Skeletal muscle tissue (tissue), 4 donors: ENCODE data around the gene MSL1. TPM values are rescaled to one million over a fixed set of nuclear protein-coding genes. Genes with fewer than 3 reads are reported as not detected.
A peak's percentile ranks its signal among the peaks of the same experiment; 100 is the strongest.

Source experiments
- H3K27ac ChIP-seq: one replicate; pipeline ENCODE4 v1.7.0; 2013; ENCODE audit warnings: mild to moderate bottlenecking, low read depth, low read length, inconsistent platforms
- H3K27me3 ChIP-seq, 3 donors: one replicate each; pipeline ENCODE4 v1.7.0; 2013; ENCODE audit warnings: low read length in 3 of 3; ENCODE audit not compliant: control insufficient read depth in 3 of 3, insufficient read depth in 3 of 3
- H3K36me3 ChIP-seq, 3 donors: one replicate each; pipeline ENCODE4 v1.7.0; 2013; ENCODE audit warnings: low read length in 3 of 3; ENCODE audit not compliant: control insufficient read depth in 3 of 3, insufficient read depth in 3 of 3
- H3K4me1 ChIP-seq, 3 donors: one replicate each; pipeline ENCODE4 v1.7.0; 2013; ENCODE audit warnings: low read length in 3 of 3, mild to moderate bottlenecking in 3 of 3; ENCODE audit not compliant: control insufficient read depth in 3 of 3, insufficient read depth in 3 of 3
- H3K4me3 ChIP-seq, 3 donors: one replicate each; pipeline ENCODE4 v1.7.0; 2013; ENCODE audit warnings: low read length in 3 of 3
- H3K9ac ChIP-seq, 3 donors: one replicate each; pipeline ENCODE4 v1.7.0; 2013; ENCODE audit warnings: low read length in 3 of 3, mild to moderate bottlenecking in 3 of 3, moderate library complexity in 2 of 3, low read depth in 1 of 3
- H3K9me3 ChIP-seq, 3 donors: one replicate each; pipeline ENCODE4 v1.7.0; 2013; ENCODE audit warnings: low read length in 3 of 3; ENCODE audit not compliant: control insufficient read depth in 3 of 3
- total RNA-seq: library from RNA; depleted of rRNA; stranded (reverse); fragments of >200 nt; gene quantifications from one replicate; pipeline ENCODE4 v1.2.3, GENCODE V29; 2014
- donor health status: Osteomylitis.

MSL1 gene
- total RNA-seq, 1 donor from 2014 or later: 53.8 TPM

GRCh38 chr17:40179923-40180659 is 58.3 kb downstream of the MSL1 start:
- no peaks in the 10 kb centered on the region for H3K27me3 ChIP-seq
- peaks cover 12 to 16% (median 13%) of the 10 kb centered on the region in 3 donors for H3K36me3 ChIP-seq
- H3K27ac ChIP-seq: no peak overlapping the region
- no peaks in the 10 kb centered on the region for H3K9me3 ChIP-seq
- no peak overlapping the region for H3K9ac ChIP-seq
- no peak overlapping the region for H3K4me3 ChIP-seq
- peaks cover 9 to 26% (median 19%) of the 10 kb centered on the region in 3 donors for H3K4me1 ChIP-seq

- no peak overlapping the region for H3K27ac ChIP-seq
- H3K9ac ChIP-seq: peak overlapping the region in 1 of 3 donors; percentile 54
These were observed 58.9 kb downstream of the MSL1 start for GRCh38 chr17:40180694-40181093.

GRCh38 chr17:40181205-40181604 is 59.4 kb downstream of the MSL1 start:
- peaks cover 9 to 26% (median 19%) of the 10 kb centered on the region in 3 donors for H3K4me1 ChIP-seq
- H3K9ac ChIP-seq: peak overlapping the region in 1 of 3 donors; percentile 54
- H3K27me3 ChIP-seq: no peaks in the 10 kb centered on the region
- H3K9me3 ChIP-seq: no peaks in the 10 kb centered on the region
- no peak overlapping the region for H3K4me3 ChIP-seq
- no peak overlapping the region for H3K27ac ChIP-seq
- H3K36me3 ChIP-seq: peaks cover 7 to 10% (median 9%) of the 10 kb centered on the region in 3 donors

More at GRCh38 chr17:40180694-40181093, 58.9 kb downstream of the MSL1 start:
- Histone ChIP-seq H3K36me3 (peaks cover 12 to 16% (median 12%) of the 10 kb centered on the region in 3 donors), H3K9me3 (no peaks in the 10 kb centered on the region), H3K4me1 (peaks cover 9 to 26% (median 19%) of the 10 kb centered on the region in 3 donors), H3K4me3 (no peak overlapping the region), H3K27me3 (no peaks in the 10 kb centered on the region)

GRCh38 chr17:40182606-40183005 is 60.8 kb downstream of the MSL1 start:
- Histone ChIP-seq H3K27ac (no peak overlapping the region), H3K4me1 (peaks cover 6 to 21% (median 15%) of the 10 kb centered on the region in 3 donors), H3K9ac (no peak overlapping the region), H3K9me3 (no peaks in the 10 kb centered on the region), H3K36me3 (peaks cover 0 to 2% (median 0%) of the 10 kb centered on the region in 3 donors), H3K4me3 (no peak overlapping the region), H3K27me3 (no peaks in the 10 kb centered on the region)

Other genes with a start within 250 kb of the MSL1 start
- gene GSDMB, start 203.3 kb upstream of the MSL1 start, total RNA-seq: 8.9 TPM
- gene ORMDL3, start 194.4 kb upstream of the MSL1 start, total RNA-seq: 37.1 TPM
- not detected for gene LRRC3C, start 194.2 kb upstream of the MSL1 start, total RNA-seq
- gene GSDMA, start 159.0 kb upstream of the MSL1 start, total RNA-seq: not detected
- 56.4 TPM for gene PSMD3, start 141.2 kb upstream of the MSL1 start, total RNA-seq
- gene CSF3, start 106.5 kb upstream of the MSL1 start, total RNA-seq: 0.52 TPM
- 25.6 TPM for gene MED24, start 67.6 kb upstream of the MSL1 start, total RNA-seq
- gene THRA, start 59.0 kb upstream of the MSL1 start, total RNA-seq: 30.8 TPM
- gene NR1D1, start 21.4 kb upstream of the MSL1 start, total RNA-seq: 1.0 TPM
- 21.4 TPM for gene CASC3, start 18.6 kb downstream of the MSL1 start, total RNA-seq
- gene RAPGEFL1, start 55.5 kb downstream of the MSL1 start, total RNA-seq: 1.0 TPM
- 5.7 TPM for gene WIPF2, start 97.3 kb downstream of the MSL1 start, total RNA-seq
- 4.2 TPM for gene CDC6, start 165.9 kb downstream of the MSL1 start, total RNA-seq
- 17.2 TPM for gene RARA, start 187.2 kb downstream of the MSL1 start, total RNA-seq
- 0.52 TPM for gene GJD3, start 242.8 kb downstream of the MSL1 start, total RNA-seq